CD1c-positive myeloid dendritic cell (primary cell): ENCODE data around the gene TPRX1.
"Not testable (repeated sequence)": the region's sequence is repeated elsewhere in the genome, so short reads cannot be mapped to it uniquely, and the experiment has no call there.

Source experiments
- DNase-seq: peaks from one replicate; pipeline ENCODE4 v3.0.0-alpha.2; 2016; ENCODE audit errors: extremely low spot score

TPRX1 gene

DNA sequence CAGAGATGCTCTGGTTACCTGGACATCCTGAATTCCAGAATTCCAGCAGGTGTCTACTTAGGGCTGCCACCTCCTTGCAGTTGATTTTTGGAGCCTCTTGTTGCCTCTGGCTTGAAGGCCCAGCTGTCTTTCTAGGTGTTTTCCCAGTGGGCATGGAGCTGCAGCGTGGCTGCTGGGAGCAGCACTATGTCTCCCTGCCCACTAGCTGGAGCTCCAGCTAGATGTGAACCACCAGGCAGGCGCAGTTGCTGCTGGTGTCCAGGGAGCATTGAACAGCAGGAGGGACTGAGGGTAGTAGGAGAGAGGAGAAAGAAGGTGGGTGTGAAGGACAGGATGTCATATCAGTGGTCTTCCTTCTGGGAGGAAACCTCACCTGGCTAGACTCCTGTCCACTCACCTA, 35.7 kb downstream of the TPRX1 start:
- no peak for DNase-seq

DNA sequence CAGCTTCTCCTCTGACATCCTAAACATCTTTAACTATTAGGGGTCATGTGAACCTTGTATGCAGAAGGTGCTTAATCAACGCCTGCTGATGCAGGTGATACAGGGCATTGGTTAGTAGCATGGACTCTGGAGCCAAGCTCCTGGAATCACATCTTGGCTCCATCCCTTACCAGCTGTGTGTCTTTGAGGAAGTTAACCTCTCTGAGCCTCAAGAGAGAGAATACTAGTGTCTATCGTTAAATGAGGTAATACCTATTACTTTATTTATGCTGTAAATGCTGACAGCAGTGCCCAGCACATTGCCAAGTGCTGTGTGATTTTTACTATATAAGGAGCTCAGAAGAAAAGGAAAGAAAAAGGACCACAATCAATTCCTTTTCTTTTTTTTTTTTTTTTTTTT, 37.0 kb downstream of the TPRX1 start:
- no peak for DNase-seq

DNA sequence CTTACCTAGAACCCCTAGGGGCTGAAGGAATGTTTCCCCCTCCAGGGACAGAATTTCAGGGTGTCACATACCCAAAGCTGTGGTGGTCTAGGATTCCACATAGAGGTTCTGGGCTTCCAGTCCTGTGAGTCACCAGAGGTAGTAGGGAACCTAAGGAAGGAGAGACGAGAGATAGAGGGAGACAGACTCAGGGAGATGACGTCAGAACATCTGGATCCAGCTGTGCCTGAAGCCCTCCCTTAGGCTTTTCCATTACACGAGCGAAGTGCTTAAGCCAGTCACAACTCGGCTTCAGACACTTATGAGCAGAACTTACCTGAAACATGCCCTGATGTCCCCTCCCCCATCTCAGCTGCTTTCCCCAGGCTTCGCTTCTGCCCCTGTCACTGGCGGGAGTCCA, 37.7 kb downstream of the TPRX1 start:
- no peak for DNase-seq

DNA sequence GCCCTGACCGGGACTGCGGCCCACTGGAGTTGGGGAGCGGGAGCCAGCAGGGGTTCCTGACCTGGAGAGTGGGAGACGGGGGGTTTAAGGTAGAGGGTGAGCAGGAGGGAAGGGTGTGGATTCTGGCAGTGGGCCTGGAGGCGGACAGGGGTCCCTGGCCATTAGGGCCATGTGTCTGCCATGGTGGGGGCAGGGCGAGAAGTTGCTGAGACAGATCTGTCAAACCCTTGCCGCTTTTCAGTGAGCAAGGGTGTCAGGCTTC, 38.1 kb downstream of the TPRX1 start:
- DNase-seq, result no peak

DNA sequence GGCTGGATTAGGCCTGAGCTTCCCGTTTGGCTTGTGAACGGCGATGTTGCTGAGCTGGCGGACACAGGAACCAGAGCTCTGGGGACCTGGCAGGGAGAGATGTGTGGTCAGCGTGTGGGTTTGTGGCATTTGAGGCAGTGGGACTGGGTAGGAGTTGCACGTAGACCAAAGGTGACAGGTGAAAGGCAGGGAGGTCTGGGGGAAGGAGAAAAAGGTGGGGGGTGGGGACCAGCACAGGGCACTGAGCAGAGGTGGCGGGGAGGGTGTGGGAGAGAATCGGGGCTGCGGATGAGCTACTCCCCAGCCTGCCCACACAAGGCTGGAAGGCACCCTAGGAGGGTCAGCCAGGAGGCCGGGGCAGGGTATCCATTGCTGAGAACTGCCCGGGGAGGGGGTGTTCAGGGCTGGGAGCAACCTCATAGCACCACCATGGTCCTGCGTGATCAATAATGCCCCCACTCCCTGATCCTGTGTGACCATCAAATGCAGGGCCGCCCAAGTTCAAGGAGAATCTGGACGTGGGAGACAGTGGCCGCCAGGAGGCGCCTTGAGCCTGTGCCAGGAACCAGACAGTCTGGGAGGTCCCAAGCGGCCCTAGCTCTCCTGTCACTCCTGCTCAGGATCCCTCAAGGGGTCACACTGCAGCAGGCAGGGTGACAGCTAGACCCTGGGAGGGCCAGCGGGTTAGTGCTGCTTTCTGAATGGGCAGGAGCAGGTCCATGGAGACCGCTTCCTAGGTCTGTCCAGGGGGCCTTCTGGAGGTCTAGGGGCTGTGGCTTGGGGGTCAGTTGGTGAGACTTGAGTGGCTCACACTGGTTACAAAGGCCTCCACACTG, 38.6 kb downstream of the TPRX1 start:
- peak; percentile 29 for DNase-seq

DNA sequence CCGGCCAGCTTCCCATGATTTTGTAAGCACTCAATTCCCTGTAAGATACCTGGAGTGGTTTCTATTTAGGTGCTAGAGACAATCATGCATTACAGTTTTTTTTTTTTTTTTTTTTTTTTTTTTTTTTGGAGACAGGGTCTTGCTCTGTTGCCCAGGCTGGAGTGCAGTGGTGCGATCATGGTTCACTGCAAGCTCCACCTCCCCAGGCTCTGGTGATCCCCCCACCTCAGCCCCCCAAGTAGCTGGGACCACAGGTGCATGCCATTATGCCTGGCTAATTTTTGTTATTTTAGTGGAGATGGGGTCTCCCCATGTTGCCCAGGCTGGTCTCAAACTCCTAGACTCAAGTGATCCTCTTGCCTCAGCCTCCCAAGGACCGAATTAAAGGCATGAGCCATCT, 39.6 kb downstream of the TPRX1 start:
- not testable (repeated sequence) for DNase-seq

DNA sequence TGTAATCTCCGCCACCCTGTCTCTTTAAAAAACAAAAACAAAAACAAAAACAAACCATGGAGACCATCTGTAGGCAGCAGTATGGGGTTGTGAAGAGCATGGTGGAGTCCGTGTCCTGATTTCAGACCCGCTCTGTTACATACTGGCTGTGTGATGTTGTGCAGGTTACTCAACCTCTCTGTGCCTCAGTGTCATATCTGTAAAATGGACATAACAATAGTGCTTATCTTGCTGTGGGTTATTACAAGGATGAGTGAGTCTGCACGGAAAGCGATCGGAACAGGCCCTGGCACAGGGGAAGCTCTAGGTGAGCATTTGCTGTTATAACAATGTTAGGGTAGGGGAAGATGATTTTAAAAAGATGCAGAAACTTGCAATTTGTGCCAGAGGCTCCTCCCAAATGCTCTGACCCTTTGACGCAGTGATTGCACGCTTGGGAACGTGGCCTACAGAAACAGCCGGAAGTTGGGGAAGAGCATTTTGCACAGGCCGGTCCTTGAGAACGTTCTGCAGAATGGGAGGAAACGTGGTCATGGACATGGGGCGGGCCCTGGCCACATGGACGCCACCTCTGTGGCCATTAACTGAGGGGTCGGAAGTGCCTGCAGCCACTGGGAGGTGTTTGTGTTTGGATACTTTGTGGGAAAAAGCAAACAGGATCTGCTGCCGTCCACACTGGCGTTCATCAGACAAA, 41.6 kb downstream of the TPRX1 start:
- DNase-seq, result no peak

DNA sequence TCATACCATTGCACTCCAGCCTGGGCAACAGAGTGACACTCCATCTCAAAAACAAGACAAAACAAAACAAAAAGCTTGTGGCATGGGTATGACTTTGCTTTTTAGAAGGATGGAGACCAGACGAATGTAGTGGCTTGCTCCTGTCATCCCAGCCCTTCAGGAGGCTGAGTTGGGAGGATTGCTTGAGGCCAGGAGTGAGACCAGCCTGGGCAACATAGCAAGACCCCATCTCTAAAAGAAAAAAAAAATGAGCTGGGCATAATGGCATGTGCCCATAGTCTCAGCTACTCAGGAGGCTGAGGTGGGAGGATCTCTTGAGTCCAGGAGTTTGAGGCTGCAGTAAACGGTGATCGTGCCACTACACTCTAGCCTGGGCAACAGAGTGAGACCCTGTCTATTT, 42.2 kb downstream of the TPRX1 start:
- DNase-seq, result no peak

DNA sequence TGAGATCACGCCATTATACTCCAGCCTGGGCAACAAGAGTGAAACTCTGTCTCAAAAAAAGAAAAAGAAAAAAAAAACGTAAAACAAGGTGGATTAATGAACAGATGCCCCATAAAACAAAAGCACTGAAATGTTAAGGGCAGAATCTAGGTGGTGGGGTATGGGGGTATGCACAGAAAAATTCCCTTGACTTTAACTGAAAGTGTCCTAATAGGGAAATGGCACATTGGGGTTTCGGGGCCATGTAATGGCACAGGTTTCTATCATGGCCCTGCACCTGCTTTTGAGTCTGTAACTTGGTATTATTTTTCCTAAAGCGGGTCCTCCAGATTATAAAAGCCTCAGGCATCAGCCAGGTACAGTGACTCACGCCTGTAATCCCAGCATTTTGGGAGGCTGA, 42.8 kb downstream of the TPRX1 start:
- DNase-seq, result no peak

DNA sequence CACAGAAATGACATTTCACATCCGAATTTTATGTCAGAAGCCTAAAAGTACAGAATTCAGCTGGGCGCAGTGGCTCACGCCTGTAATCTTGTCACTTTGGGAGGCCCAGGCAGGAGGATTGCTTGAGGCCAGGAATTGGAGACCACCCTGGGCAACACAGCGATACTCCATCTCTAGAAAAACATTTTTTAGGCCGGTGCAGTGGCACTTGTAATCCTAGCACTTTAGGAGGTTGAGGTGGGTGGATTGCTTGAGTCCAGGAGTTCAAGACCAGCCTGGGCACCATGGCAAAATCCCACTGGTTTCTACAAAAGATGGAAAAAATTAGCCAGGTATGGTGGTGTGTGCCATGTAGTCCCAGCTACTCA, 43.7 kb downstream of the TPRX1 start:
- DNase-seq, result no peak

DNA sequence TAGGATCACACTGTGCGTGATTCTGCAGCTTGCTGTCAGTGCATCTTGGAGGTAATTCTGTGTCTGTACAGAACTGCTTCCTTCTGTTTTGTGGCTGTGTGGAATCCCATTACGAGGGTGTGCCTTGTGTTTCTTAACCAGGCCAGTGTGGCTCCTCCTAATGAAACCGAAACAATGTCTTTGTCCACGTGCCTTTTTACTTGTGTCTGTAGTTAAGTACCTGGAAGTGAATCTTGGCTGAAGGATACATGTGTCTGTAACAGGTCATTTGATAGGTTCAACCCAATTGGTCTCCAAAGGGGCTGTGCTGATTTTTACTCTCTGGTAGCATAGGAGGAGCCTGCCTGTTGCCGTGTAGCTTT, 45.9 kb downstream of the TPRX1 start:
- DNase-seq, result no peak

DNA sequence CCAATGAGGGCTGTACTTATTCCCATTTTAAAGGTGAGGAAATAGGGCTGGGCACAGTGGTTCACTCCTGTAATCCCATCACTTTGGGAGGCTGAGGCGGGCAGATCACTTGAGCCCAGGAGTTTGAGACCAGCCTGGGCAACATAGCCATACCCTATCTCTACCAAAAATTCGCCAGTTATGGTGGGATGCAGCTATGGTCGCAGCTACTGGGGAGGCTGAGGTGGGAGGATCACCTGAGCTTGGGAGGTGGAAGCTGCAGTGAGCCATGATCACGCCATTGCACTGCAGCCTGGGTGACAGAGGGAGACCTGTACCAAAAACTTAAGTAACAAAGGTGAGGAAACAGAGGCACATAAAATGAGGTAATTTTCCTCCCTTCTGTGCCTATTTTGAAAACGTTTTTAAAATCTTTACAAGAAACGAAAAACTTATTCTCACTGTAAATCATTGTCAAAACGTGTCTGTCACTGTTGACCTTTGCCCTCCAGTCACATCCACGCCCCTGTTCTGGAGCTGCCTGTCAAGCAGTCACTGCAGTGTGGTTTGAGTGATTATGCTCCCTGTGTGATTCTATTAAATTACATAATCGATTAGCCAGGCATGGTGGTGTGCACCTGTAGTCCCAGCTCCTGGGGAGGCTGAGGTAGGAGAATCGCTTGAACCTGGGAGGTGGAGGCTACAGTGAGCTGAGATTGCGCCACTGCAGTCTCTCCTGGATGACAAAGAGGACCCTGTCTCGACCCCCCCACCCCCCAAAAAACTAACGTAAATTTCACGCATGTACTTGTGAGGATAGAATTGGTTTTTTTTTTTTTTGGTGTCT, 46.5 kb downstream of the TPRX1 start:
- no peak for DNase-seq

DNA sequence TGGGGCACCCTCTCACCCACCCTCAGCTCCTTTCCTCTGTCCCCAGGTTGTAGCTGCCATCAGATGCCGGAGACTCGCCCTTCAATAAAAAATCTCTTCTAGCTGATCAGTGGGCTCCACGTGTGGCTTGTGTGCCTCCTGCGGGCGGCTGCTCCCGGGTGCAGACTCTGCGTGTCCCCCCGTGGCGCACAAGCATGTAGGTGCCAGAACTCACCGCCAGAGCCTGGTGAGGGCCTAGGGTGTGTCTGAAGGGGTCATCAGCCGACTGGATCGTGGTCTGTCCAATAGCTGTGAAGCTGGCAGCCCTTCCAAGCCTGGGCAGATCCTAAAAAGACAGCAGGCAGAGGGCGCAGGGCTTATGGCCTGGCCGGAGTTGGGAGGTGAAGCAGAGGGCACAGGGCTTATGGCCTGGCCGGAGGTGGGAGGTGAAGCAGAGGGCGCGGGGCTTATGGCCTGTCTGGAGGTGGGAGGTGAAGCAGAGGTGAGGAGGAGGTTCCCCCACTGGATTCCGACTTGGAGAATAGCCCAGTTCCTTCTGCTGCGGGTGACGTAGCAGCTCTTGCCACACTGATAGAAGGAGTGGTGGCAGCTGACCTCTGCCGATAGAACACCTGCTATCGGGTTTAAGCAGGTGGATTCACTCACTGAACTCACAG, 47.3 kb downstream of the TPRX1 start:
- no peak for DNase-seq

DNA sequence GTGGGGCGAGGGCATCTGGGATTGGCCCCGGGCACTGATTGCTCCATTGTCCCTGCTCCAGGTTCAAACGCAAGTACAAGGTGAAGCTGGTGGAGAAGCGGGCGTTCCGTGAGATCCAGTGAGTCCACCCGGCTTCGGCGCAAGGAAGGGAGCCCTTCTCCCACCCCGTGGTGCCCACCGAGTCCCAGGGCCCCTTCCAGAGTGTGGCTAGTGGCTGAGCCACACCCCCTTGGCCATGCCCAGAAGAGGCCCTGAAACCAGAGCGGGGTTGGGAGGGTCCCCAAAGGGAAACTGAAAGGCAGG, 47.8 kb downstream of the TPRX1 start:
- DNase-seq, result no peak

DNA sequence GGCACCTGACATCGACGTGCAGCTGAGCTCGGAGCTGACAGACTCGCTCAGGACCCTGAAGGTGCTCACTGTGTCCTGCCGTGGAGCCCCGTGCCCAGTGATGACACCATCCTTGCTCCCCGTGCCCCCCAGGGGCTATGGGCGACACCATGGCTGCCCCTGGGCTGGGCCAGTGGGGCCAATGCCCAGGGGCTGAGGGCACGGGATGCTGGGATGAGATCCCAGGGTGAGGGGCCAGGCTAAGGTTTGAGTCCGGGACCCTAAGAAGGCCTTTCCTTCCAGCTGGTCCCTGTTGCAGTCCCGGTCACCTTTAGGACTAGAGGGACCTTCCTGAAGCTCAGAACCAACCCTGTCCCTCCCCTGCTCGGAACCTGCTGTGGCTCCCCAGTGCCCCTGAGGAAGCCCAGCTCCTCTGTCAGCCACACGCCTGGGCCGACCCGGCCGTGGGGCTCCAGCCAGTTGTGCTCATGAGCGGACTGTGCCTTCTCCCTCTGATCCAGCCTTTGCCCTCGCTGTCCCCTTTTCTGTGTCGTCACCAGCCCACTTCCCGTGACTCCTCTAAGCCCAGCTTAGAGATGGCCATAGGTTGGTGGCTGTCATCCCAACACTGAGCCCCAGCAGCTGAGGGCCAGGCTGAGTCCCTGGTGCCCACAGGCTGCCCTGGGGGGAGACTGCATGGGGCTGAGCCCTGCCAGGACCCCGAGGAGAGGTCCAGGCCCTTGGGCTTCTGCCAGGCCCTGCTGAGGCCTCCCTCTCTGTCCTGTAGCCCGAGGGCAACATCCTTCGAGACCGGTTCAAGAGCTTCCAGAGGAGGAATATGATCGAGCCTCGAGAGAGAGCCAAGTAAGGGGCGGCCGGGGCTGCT, 48.4 kb downstream of the TPRX1 start:
- no peak for DNase-seq

DNA sequence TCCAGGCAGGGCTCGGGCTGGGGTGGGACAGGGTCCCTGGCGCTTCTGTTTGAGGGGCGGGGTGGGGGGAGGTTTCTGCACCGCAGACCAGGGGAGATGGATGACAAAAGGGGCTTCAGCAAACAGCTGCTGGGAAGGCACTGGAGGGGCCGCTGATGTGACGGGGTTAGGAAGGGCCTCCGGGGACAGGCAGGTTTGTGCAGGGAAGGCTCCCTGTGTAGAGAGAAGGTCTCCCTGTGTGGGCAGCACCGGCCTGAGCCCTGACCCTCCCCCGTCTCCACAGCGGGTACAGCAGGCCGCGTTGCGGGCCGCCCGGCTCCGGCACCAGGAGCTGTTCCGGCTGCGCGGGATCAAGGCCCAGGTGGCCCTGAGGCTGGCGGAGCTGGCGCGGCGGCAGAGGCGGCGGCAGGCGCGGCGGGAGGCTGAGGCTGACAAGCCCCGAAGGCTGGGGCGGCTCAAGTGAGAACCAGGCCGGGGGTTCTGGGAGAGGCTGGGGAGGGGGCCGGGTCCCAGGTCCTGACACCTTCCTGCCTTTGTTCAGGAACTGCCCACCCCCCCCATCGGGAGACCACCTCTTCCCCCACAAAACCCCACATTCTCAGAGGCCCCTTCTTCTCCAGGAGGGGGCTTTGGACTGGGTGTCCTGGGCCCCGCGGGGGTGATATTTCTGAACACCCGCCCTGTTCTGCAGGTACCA, 49.1 kb downstream of the TPRX1 start:
- DNase-seq, result no peak

DNA sequence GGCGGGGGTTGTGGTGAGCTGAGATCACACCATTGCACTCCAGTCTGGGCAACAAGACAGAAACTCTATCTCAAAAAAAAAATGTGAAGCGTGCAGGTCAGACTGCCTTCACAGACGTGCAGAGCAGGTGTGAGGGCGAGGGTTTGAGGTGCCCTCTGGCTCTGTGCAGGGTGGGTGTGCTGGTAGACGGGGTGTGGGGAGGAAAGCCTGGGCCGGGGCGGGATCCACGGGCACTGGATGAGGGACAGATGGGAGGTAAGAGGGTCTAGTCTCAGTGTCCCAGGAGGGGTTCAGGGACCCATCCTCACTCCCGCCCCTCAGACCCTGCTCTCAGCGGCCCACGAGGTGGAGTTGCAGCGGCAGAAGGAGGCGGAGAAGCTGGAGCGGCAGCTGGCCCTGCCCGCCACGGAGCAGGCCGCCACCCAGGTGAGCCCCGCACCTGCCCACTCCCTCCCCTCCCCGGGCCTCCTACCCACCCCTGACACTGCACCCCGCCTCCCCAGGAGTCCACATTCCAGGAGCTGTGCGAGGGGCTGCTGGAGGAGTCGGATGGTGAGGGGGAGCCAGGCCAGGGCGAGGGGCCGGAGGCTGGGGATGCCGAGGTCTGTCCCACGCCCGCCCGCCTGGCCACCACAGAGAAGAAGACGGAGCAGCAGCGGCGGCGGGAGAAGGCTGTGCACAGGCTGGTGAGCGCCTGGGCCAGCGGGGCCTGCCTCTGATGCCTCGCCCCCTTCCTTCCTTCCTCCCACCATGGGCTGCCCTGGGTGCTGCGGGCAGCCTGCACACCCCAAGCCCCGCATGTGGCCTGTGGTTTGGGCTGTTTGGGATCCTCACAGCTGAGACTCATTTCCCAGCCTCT, 49.9 kb downstream of the TPRX1 start:
- no peak for DNase-seq

DNA sequence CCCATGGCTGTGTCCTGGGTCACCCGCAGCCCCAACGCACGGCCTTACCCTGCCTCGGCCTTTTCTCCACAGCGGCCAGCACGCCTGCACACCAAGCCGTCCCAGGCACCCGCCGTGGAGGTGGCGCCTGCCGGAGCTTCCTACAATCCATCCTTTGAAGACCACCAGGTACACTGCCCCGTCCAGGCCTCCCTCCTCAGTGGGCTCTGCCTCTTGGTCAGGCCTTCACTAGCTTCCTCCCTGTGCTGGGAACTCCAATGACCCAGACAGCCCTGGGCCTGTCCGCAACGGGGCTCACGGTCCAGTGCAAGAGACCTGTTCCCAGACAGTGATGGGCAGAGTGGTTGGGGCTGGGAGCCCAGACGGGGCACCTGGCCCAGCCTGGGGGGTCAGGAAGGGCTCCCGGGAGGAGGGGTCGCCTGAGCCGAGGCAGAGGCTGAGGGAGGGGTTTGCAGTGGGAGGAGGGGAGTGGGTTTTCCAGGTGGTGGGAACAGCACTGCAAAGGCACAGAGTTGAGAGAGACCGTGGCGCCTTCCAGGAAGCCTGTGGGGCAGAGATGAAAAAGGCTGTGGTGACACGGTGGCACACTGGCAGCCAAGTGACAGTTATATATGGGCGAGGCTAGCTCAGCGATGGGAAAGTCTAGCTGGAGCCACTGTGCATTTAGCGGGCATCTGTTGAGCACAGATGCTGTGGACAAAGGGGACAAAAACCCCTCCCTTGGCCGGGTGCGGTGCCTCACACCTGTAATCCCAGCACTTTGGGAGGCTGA, 51.7 kb downstream of the TPRX1 start:
- no peak for DNase-seq
